SJSA1 (cell line): ENCODE results near the gene MYOM3. TPM values are rescaled to one million over a fixed set of nuclear protein-coding genes. Genes with fewer than 3 reads are reported as not detected.
"Not testable (repeated sequence)": the region's sequence is repeated elsewhere in the genome, so short reads cannot be mapped to it uniquely, and the experiment has no call there.

Source experiments
- DNase-seq, 2 experiments: peaks; one replicate each; pipeline ENCODE4 v3.0.0-alpha.2; 2015 to 2020; ENCODE audit warnings: low spot score in 2 of 2, low read depth in 1 of 2
- H3K27ac ChIP-seq: fragments of 250-450 bp; sonication (Bioruptor Pico); 2 replicates; pipeline ENCODE4 v1.5.1; 2020; ENCODE audit warnings: mild to moderate bottlenecking, moderate library complexity
- H3K27me3 ChIP-seq: fragments of 250-450 bp; sonication (Bioruptor Pico); replicated peaks from 2 replicates; pipeline ENCODE4 v1.5.1; 2020; ENCODE audit warnings: mild to moderate bottlenecking, moderate library complexity
- H3K36me3 ChIP-seq: fragments of 250-450 bp; sonication (Bioruptor Pico); 2 replicates; pipeline ENCODE4 v1.5.1; 2020; ENCODE audit warnings: mild to moderate bottlenecking
- H3K4me1 ChIP-seq: fragments of 250-450 bp; sonication (Bioruptor Pico); replicated peaks from 2 replicates; pipeline ENCODE4 v1.6.1; 2021; ENCODE audit warnings: mild to moderate bottlenecking
- H3K4me3 ChIP-seq: fragments of 250-450 bp; sonication (Bioruptor Pico); 2 replicates; pipeline ENCODE4 v1.5.1; 2020; ENCODE audit warnings: mild to moderate bottlenecking
- H3K9me3 ChIP-seq: fragments of 250-450 bp; sonication (Bioruptor Pico); replicated peaks from 2 replicates; pipeline ENCODE4 v1.5.1; 2020; ENCODE audit warnings: mild to moderate bottlenecking
- total RNA-seq: library from RNA; depleted of rRNA; stranded (reverse); fragments of >200 nt; shearing (Covaris generic); gene quantifications from 2 replicates; pipeline ENCODE4 v1.2.3, GENCODE V29; 2014

MYOM3 gene
- total RNA-seq, 1 experiment from 2014 or later = 0.03 TPM

GRCh38 chr1:24051206-24051945 lies 60.6 kb downstream of the MYOM3 start:
- no peaks in the 10 kb centered on the region for H3K36me3 ChIP-seq
- H3K27me3 ChIP-seq = no peaks in the 10 kb centered on the region
- peaks cover 9% of the 10 kb centered on the region for H3K4me1 ChIP-seq
- H3K4me3 ChIP-seq = no peak overlapping the region
- H3K9me3 ChIP-seq = no peaks in the 10 kb centered on the region
- no peak for DNase-seq
- H3K27ac ChIP-seq = no peak overlapping the region

- DNase-seq = no peak
- no peaks in the 10 kb centered on the region for H3K27me3 ChIP-seq
- no peak overlapping the region for H3K27ac ChIP-seq
- H3K36me3 ChIP-seq = no peaks in the 10 kb centered on the region
- H3K4me3 ChIP-seq = no peak overlapping the region
- peaks cover 16% of the 10 kb centered on the region for H3K4me1 ChIP-seq
- H3K9me3 ChIP-seq = no peaks in the 10 kb centered on the region
Measured at GRCh38 chr1:24049733-24050132, 62.2 kb downstream of the MYOM3 start.

- H3K9me3 ChIP-seq, DNase-seq, H3K36me3 ChIP-seq, H3K27ac ChIP-seq, H3K27me3 ChIP-seq, H3K4me3 ChIP-seq: not testable (repeated sequence)
- peaks cover 16% of the 10 kb centered on the region for H3K4me1 ChIP-seq
Measured at GRCh38 chr1:24048894-24049293, 63.0 kb downstream of the MYOM3 start.

GRCh38 chr1:24048205-24048869 lies 63.6 kb downstream of the MYOM3 start:
- no peaks in the 10 kb centered on the region for H3K36me3 ChIP-seq

GRCh38 chr1:24047110-24047477 lies 64.8 kb downstream of the MYOM3 start:
- H3K4me3 ChIP-seq = no peak overlapping the region

More at GRCh38 chr1:24048205-24048869, 63.6 kb downstream of the MYOM3 start:
- Histone ChIP-seq H3K27me3 (no peaks in the 10 kb centered on the region), H3K4me3 (no peak overlapping the region), H3K9me3 (no peaks in the 10 kb centered on the region), H3K4me1 (peaks cover 16% of the 10 kb centered on the region), H3K27ac (no peak overlapping the region)
- no peak for DNase-seq

GRCh38 chr1:24045771-24046170 lies 66.2 kb downstream of the MYOM3 start:
- H3K27ac ChIP-seq = no peak overlapping the region
- no peaks in the 10 kb centered on the region for H3K9me3 ChIP-seq
- H3K27me3 ChIP-seq = no peaks in the 10 kb centered on the region
- H3K4me1 ChIP-seq = peaks cover 16% of the 10 kb centered on the region
- H3K4me3 ChIP-seq = no peak overlapping the region
- no peaks in the 10 kb centered on the region for H3K36me3 ChIP-seq
- no peak for DNase-seq

More at GRCh38 chr1:24047110-24047477, 64.8 kb downstream of the MYOM3 start:
- H3K4me1 ChIP-seq = peaks cover 16% of the 10 kb centered on the region
- H3K27me3 ChIP-seq = no peaks in the 10 kb centered on the region
- no peaks in the 10 kb centered on the region for H3K9me3 ChIP-seq
- no peaks in the 10 kb centered on the region for H3K36me3 ChIP-seq
- H3K27ac ChIP-seq = no peak overlapping the region
- DNase-seq = peak; percentile 47 to 56

GRCh38 chr1:24044672-24045071 lies 67.3 kb downstream of the MYOM3 start:
- peaks cover 16% of the 10 kb centered on the region for H3K4me1 ChIP-seq
- not testable (repeated sequence) for H3K4me3 ChIP-seq, DNase-seq, H3K27me3 ChIP-seq, H3K9me3 ChIP-seq, H3K36me3 ChIP-seq, H3K27ac ChIP-seq

- no peak overlapping the region for H3K4me3 ChIP-seq
- H3K27ac ChIP-seq = no peak overlapping the region
- DNase-seq = no peak
- no peaks in the 10 kb centered on the region for H3K36me3 ChIP-seq
- H3K9me3 ChIP-seq = no peaks in the 10 kb centered on the region
- peaks cover 16% of the 10 kb centered on the region for H3K4me1 ChIP-seq
- H3K27me3 ChIP-seq = no peaks in the 10 kb centered on the region
Measured at GRCh38 chr1:24043345-24044032, 68.4 kb downstream of the MYOM3 start.

- Histone ChIP-seq H3K4me3 (no peak overlapping the region), H3K9me3 (no peaks in the 10 kb centered on the region), H3K36me3 (no peaks in the 10 kb centered on the region), H3K27me3 (no peaks in the 10 kb centered on the region), H3K27ac (no peak overlapping the region), H3K4me1 (peaks cover 16% of the 10 kb centered on the region)
- no peak for DNase-seq
Measured at GRCh38 chr1:24042315-24042714, 69.6 kb downstream of the MYOM3 start.

GRCh38 chr1:24036088-24036487 lies 75.8 kb downstream of the MYOM3 start:
- no peak overlapping the region for H3K4me3 ChIP-seq
- H3K9me3 ChIP-seq = no peaks in the 10 kb centered on the region
- no peaks in the 10 kb centered on the region for H3K36me3 ChIP-seq
- H3K4me1 ChIP-seq = peaks cover 4% of the 10 kb centered on the region; the same call in 1 of the 2 replicates
- no peak for DNase-seq
- no peak overlapping the region for H3K27ac ChIP-seq
- H3K27me3 ChIP-seq = no peaks in the 10 kb centered on the region

GRCh38 chr1:24032981-24033380 lies 79.0 kb downstream of the MYOM3 start:
- peaks cover 4% of the 10 kb centered on the region; the same call in 1 of the 2 replicates for H3K4me1 ChIP-seq
- DNase-seq = no peak
- H3K27me3 ChIP-seq = no peaks in the 10 kb centered on the region
- no peaks in the 10 kb centered on the region for H3K9me3 ChIP-seq
- H3K27ac ChIP-seq = no peak overlapping the region
- no peak overlapping the region for H3K4me3 ChIP-seq
- no peaks in the 10 kb centered on the region for H3K36me3 ChIP-seq

GRCh38 chr1:24030976-24031516 lies 80.9 kb downstream of the MYOM3 start:
- not testable (repeated sequence) for H3K36me3 ChIP-seq, H3K27ac ChIP-seq, H3K4me1 ChIP-seq, H3K27me3 ChIP-seq, DNase-seq, H3K4me3 ChIP-seq, H3K9me3 ChIP-seq

GRCh38 chr1:24027838-24028468 lies 84.0 kb downstream of the MYOM3 start:
- H3K4me1 ChIP-seq = peaks cover 1% of the 10 kb centered on the region
- no peak overlapping the region for H3K27ac ChIP-seq
- H3K27me3 ChIP-seq = no peaks in the 10 kb centered on the region
- no peak overlapping the region for H3K4me3 ChIP-seq
- no peaks in the 10 kb centered on the region for H3K36me3 ChIP-seq
- no peaks in the 10 kb centered on the region for H3K9me3 ChIP-seq
- DNase-seq = peak in 1 of 2 experiments; percentile 45
